Suprapubic skin (tissue), 4 donors: ENCODE data around the gene SEC61A1. TPM values are rescaled to one million over a fixed set of nuclear protein-coding genes. Genes with fewer than 3 reads are reported as not detected.

Source experiments
- DNase-seq, 2 donors: peaks; one replicate each; pipeline ENCODE4 v3.0.0-alpha.2; 2019; ENCODE audit warnings: low spot score in 2 of 2
- H3K27ac ChIP-seq: fragments of 200-600 bp; sonication (generic); one replicate; pipeline ENCODE4 v1.5.1; 2019
- H3K27me3 ChIP-seq: fragments of 200-600 bp; sonication (generic); one replicate; pipeline ENCODE4 v1.5.1; 2019
- H3K36me3 ChIP-seq: fragments of 200-600 bp; sonication (generic); one replicate; pipeline ENCODE4 v1.5.1; 2019
- H3K4me1 ChIP-seq: fragments of 200-600 bp; sonication (generic); one replicate; pipeline ENCODE4 v1.5.1; 2019
- H3K4me3 ChIP-seq: fragments of 200-600 bp; sonication (generic); one replicate; pipeline ENCODE4 v1.5.1; 2019; ENCODE audit warnings: mild to moderate bottlenecking
- H3K9me3 ChIP-seq: fragments of 200-600 bp; sonication (generic); one replicate; pipeline ENCODE4 v1.5.1; 2019
- EP300 ChIP-seq: sonication (generic); formaldehyde crosslinking; IDR thresholded peaks from one replicate; pipeline ENCODE4 v1.6.1; 2017; ENCODE audit warnings: antibody characterized with exemption
- POLR2A ChIP-seq, 2 donors: fragments of 450-650 bp; IDR thresholded peaks; one replicate each; pipeline ENCODE4 v1.6.1; 2017; ENCODE audit warnings: antibody characterized with exemption in 2 of 2, mild to moderate bottlenecking in 2 of 2, moderate library complexity in 2 of 2
- POLR2AphosphoS5 ChIP-seq, 3 donors: sonication (generic); formaldehyde crosslinking; IDR thresholded peaks; one replicate each; pipeline ENCODE4 v1.6.1; 2017; ENCODE audit warnings: antibody characterized with exemption in 3 of 3
- WGBS: methylation state at CpG from one replicate; pipeline ENCODE4 v1.1.5; 2018; 5-methylcytosine and 5-hydroxymethylcytosine counted together
- total RNA-seq, 4 donors: library from RNA; depleted of rRNA; stranded (reverse); fragments of >200 nt; gene quantifications; one replicate each; pipeline ENCODE4 v1.1.0, GENCODE V29; 2016
- TF ChIP-seq, protein P1 (sequence below), 2 donors: fragments of 200-600 bp in 1 of 2; fragments of 450-650 bp in 1 of 2; sonication (generic) in 1 of 2; IDR thresholded peaks; one replicate each; pipeline ENCODE4 v1.5.1; 2016 to 2019; ENCODE audit warnings: antibody characterized with exemption in 2 of 2, mild to moderate bottlenecking in 1 of 2, moderate library complexity in 1 of 2

The SEC61A1 gene
- total RNA-seq, 4 donors from 2014 or later: 83.5 to 132 (median 124) TPM

DNA sequence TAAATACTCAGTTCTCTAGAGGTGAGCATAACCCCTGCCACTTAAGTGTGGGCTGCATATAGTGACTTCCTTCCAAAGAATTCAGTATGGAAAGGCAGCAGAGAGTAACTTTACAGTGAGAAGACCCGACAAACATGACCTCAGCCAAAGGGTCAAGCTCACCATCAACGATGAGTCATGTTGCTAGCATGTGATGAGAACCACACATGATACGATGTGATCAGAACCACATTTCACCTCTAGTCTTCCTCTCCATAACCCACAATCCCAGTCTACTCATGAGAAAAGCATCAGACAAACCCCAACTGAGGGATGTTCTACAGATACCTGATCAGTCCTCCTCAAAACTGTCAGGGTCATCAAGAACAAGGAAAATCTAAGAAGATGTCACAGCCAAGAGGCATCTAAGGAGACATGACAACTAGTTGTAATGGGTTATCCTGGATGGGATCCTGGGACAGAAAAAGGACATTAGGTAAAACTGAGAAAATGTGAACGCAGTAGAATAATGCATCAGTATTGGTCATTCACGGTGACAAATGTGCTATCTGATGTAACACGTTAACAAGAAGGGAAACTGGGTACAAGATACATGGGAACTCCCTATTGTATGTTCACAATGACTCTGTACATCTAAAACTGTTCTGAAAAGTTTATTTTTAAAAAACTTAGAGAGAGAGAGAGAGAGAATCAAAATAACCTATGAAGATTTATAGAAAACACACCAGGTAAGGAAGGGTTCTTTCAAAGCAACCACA, 28.3 kb downstream of the SEC61A1 start:
- Histone ChIP-seq H3K27me3 (no peaks in the 10 kb centered on the region), H3K36me3 (peaks cover 27% of the 10 kb centered on the region), H3K4me3 (no peak overlapping the region), H3K27ac (no peak overlapping the region), H3K4me1 (peaks cover 22% of the 10 kb centered on the region), H3K9me3 (no peaks in the 10 kb centered on the region)
- 73% methylated on average over 6 of the region's 6 CpGs for WGBS
- TF ChIP-seq, protein P1, sequence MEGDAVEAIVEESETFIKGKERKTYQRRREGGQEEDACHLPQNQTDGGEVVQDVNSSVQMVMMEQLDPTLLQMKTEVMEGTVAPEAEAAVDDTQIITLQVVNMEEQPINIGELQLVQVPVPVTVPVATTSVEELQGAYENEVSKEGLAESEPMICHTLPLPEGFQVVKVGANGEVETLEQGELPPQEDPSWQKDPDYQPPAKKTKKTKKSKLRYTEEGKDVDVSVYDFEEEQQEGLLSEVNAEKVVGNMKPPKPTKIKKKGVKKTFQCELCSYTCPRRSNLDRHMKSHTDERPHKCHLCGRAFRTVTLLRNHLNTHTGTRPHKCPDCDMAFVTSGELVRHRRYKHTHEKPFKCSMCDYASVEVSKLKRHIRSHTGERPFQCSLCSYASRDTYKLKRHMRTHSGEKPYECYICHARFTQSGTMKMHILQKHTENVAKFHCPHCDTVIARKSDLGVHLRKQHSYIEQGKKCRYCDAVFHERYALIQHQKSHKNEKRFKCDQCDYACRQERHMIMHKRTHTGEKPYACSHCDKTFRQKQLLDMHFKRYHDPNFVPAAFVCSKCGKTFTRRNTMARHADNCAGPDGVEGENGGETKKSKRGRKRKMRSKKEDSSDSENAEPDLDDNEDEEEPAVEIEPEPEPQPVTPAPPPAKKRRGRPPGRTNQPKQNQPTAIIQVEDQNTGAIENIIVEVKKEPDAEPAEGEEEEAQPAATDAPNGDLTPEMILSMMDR (IDR thresholded peaks at IDR 0.05): no peak
- TF ChIP-seq EP300 (no peak), POLR2A (IDR thresholded peaks at IDR 0.05) (no peak), POLR2AphosphoS5 (IDR thresholded peaks at IDR 0.05) (no peak)
- DNase-seq: peak in 1 of 2 donors; percentile 20

DNA sequence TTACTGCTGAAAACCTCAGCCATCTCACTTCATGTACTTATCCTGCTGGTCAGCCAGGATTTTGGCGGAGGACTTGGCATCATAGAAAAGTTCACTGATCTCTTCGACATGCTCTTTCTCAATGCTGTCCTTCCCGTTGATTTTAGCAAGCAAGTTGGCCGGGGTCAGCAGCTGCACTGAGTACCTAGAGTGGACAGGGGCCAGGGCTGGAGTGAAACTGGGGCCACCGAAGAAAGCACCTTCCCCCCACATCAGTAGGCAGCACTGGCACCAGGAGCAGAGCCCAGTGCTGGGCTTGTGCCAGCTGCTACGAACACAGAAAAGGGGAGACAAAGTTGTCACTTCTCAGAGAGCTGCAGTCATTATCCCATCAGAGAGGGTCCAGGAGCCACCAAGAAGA, 29.0 kb downstream of the SEC61A1 start:
- H3K36me3 ChIP-seq: peaks cover 27% of the 10 kb centered on the region
- H3K9me3 ChIP-seq: no peaks in the 10 kb centered on the region
- H3K27ac ChIP-seq: no peak overlapping the region
- no peak for TF ChIP-seq POLR2AphosphoS5 (IDR thresholded peaks at IDR 0.05)
- TF ChIP-seq, protein P1 (IDR thresholded peaks at IDR 0.05): no peak
- no peak for TF ChIP-seq POLR2A (IDR thresholded peaks at IDR 0.05)
- no peak for TF ChIP-seq EP300
- H3K4me1 ChIP-seq: peaks cover 16% of the 10 kb centered on the region
- no peaks in the 10 kb centered on the region for H3K27me3 ChIP-seq
- H3K4me3 ChIP-seq: no peak overlapping the region
- 89% methylated on average over 4 of the region's 6 CpGs for WGBS
- no peak for DNase-seq

DNA sequence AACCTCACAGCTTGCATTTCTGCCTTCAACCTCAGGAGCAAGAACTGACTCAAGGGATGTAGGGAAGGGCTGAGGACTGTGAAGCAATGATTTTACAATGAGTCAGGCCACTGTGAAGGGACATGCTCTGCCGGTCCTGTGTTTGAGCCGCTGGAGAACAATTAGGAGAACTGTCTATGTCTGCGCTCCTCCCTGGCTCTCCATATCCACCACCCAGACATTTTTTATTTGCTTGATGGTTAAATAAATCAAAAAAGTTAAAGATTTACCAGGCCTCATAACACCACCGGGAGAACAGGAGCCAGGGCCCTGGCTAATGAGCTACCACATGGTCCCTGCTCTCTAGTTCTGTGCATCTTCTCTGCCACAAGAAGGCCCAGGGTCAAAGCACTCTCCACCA, 29.6 kb downstream of the SEC61A1 start:
- Histone ChIP-seq H3K36me3 (peaks cover 27% of the 10 kb centered on the region), H3K4me3 (no peak overlapping the region), H3K27me3 (no peaks in the 10 kb centered on the region), H3K4me1 (peaks cover 10% of the 10 kb centered on the region), H3K27ac (no peak overlapping the region), H3K9me3 (no peaks in the 10 kb centered on the region)
- no peak for TF ChIP-seq POLR2AphosphoS5 (IDR thresholded peaks at IDR 0.05)
- no peak for TF ChIP-seq POLR2A (IDR thresholded peaks at IDR 0.05)
- no peak for TF ChIP-seq EP300
- whole genome bisulfite sequencing: 96% methylated on average over 4 of the region's 4 CpGs
- no peak for DNase-seq

DNA sequence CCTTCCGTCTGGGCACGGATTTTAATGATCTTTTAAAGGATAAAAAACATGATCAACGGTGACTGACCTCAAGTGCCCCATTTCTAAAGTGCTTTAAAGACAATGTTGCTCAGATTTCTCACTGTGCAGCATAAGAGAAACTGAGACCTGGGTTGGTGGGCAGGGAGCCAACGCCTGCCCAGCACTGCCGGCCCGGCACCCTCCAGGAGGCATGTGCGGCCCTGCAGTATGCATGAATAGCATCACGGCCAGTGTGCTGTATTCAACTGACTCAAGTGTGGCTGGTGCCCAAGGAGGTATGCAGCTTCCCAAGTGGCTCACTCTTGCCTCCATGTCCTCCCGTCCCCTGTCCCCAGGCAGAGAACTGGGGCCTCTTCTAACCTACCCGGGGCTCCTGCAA, 30.3 kb downstream of the SEC61A1 start:
- 92% methylated on average over 10 of the region's 10 CpGs for WGBS

DNA sequence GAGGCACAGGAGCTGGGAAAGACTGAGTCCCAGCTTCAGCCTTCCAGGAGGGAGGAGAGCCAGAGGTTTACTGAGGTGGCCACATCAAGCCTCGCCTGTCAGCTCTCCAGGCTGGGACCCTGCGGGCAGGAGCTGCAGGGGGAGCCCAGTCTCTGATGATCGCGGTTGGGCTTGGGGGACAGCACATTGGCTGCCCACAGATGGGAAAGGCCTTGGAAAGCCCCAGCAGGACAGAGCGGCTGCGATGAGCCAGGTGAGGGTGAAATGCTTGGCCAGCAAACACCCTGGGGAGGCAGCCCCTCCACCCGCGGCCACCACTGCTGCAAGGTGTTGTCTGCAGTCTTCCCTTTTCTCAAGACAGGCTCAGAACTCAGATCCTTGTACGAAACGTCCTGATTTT, 31.2 kb downstream of the SEC61A1 start:
- no peak for TF ChIP-seq POLR2AphosphoS5 (IDR thresholded peaks at IDR 0.05)
- no peak for TF ChIP-seq POLR2A (IDR thresholded peaks at IDR 0.05)
- TF ChIP-seq, protein P1 (IDR thresholded peaks at IDR 0.05): no peak
- TF ChIP-seq EP300: no peak
- H3K4me3 ChIP-seq: no peak overlapping the region
- peaks cover 32% of the 10 kb centered on the region for H3K36me3 ChIP-seq
- no peaks in the 10 kb centered on the region for H3K4me1 ChIP-seq
- no peaks in the 10 kb centered on the region for H3K27me3 ChIP-seq
- 91% methylated on average over 7 of the region's 10 CpGs for WGBS
- DNase-seq: no peak
- H3K27ac ChIP-seq: no peak overlapping the region
- H3K9me3 ChIP-seq: no peaks in the 10 kb centered on the region

More for the DNA sequence above, 30.3 kb downstream of the SEC61A1 start:
- Histone ChIP-seq H3K27me3 (no peaks in the 10 kb centered on the region), H3K4me1 (peaks cover 4% of the 10 kb centered on the region), H3K4me3 (no peak overlapping the region), H3K27ac (no peak overlapping the region), H3K9me3 (no peaks in the 10 kb centered on the region), H3K36me3 (peaks cover 32% of the 10 kb centered on the region)
- DNase-seq: no peak
- TF ChIP-seq EP300 (no peak), POLR2AphosphoS5 (IDR thresholded peaks at IDR 0.05) (no peak), POLR2A (IDR thresholded peaks at IDR 0.05) (no peak)
- TF ChIP-seq, protein P1 (IDR thresholded peaks at IDR 0.05): no peak
